WI38 (cell line): ENCODE results near the gene KIF5C.

Source experiments
- H3K4me3 ChIP-seq: 2 replicates; pipeline ENCODE4 v1.5.1; 2011; ENCODE audit warnings: low read depth, mild to moderate bottlenecking, control low read depth, low read length
- CTCF ChIP-seq: IDR thresholded peaks from 2 replicates; pipeline ENCODE4 v1.5.1; 2012; ENCODE audit warnings: low read depth, mild to moderate bottlenecking, control low read depth, low read length

KIF5C gene

GRCh38 chr2:149049142-149049541 lies 174.1 kb downstream of the KIF5C start:
- no peak for TF ChIP-seq CTCF
- no peak overlapping the region for H3K4me3 ChIP-seq

GRCh38 chr2:149050188-149050587 lies 175.2 kb downstream of the KIF5C start:
- no peak overlapping the region for H3K4me3 ChIP-seq
- no peak for TF ChIP-seq CTCF

- H3K4me3 ChIP-seq: no peak overlapping the region
- TF ChIP-seq CTCF: no peak
These were observed 180.7 kb downstream of the KIF5C start for GRCh38 chr2:149055751-149056150.

- TF ChIP-seq CTCF: no peak
- H3K4me3 ChIP-seq: no peak overlapping the region
These were observed 181.7 kb downstream of the KIF5C start for GRCh38 chr2:149056541-149057255.

GRCh38 chr2:149057401-149057800 lies 182.4 kb downstream of the KIF5C start:
- TF ChIP-seq CTCF: no peak
- no peak overlapping the region for H3K4me3 ChIP-seq

- no peak overlapping the region for H3K4me3 ChIP-seq
- no peak for TF ChIP-seq CTCF
These were observed 183.9 kb downstream of the KIF5C start for GRCh38 chr2:149058936-149059335.

- TF ChIP-seq CTCF: no peak
- no peak overlapping the region for H3K4me3 ChIP-seq
These were observed 184.8 kb downstream of the KIF5C start for GRCh38 chr2:149059822-149060221.
